Choroid plexus epithelial cell (primary cell): Measurements from ENCODE around the gene CYP26C1.

Source experiments
- DNase-seq: peaks from one replicate; pipeline ENCODE4 v3.0.0-alpha.2; 2010; ENCODE audit warnings: low read depth
- H3K4me3 ChIP-seq: 2 replicates; pipeline ENCODE4 v1.5.1; 2011; ENCODE audit warnings: low read depth, mild to moderate bottlenecking, control low read depth, low read length, moderate library complexity
- TF ChIP-seq, protein P1 (sequence below): conservative IDR thresholded peaks from 2 replicates; pipeline ENCODE4 v1.5.1; 2011; ENCODE audit warnings: low read depth, mild to moderate bottlenecking, control low read depth, inconsistent platforms, low read length, moderate library complexity

CYP26C1 gene

GRCh38 chr10:93064874-93065660, 4.5 kb downstream of the CYP26C1 start:
- TF ChIP-seq, protein P1, sequence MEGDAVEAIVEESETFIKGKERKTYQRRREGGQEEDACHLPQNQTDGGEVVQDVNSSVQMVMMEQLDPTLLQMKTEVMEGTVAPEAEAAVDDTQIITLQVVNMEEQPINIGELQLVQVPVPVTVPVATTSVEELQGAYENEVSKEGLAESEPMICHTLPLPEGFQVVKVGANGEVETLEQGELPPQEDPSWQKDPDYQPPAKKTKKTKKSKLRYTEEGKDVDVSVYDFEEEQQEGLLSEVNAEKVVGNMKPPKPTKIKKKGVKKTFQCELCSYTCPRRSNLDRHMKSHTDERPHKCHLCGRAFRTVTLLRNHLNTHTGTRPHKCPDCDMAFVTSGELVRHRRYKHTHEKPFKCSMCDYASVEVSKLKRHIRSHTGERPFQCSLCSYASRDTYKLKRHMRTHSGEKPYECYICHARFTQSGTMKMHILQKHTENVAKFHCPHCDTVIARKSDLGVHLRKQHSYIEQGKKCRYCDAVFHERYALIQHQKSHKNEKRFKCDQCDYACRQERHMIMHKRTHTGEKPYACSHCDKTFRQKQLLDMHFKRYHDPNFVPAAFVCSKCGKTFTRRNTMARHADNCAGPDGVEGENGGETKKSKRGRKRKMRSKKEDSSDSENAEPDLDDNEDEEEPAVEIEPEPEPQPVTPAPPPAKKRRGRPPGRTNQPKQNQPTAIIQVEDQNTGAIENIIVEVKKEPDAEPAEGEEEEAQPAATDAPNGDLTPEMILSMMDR: no peak
- DNase-seq: no peak
- H3K4me3 ChIP-seq: no peak overlapping the region

DNA sequence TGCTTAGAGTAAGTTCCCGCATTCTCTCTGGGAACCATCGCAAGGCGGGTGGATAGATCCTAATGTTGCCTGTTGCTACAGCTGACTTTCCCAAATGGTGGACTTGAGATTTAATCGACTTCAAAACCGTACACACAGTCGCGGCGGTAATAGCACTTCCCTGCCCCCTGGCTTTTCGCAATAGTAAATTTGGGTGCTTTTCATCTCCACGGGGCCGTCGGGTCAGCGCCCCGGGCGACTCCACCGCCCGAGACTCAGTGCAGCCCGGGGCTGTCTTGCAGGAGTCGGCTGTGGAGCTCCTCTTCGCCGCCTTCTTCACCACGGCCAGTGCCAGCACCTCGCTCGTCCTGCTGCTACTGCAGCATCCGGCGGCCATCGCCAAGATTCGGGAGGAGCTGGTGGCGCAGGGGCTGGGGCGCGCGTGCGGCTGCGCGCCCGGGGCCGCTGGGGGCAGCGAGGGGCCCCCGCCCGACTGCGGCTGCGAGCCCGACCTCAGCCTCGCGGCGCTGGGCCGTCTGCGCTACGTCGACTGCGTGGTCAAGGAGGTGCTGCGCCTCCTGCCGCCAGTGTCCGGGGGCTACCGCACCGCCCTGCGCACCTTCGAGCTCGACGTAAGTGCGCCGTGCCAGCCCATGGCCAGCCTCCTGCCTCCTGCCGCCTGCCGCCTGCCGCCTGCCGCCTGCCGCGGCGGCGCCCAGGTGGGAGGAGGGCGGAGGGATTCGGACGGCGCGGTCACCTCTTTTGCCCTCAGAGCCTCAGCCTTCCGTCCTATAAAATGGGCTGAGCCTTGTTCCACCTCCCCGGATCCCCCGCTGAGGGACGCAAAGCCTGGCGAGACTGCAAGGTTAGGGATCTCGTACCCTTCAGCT, 5.3 kb downstream of the CYP26C1 start:
- H3K4me3 ChIP-seq: no peak overlapping the region
- no peak for DNase-seq
- TF ChIP-seq, protein P1: no peak

- no peak overlapping the region for H3K4me3 ChIP-seq
- TF ChIP-seq, protein P1: no peak
- no peak for DNase-seq
Observed at GRCh38 chr10:93066544-93066913, 5.9 kb downstream of the CYP26C1 start.

DNA sequence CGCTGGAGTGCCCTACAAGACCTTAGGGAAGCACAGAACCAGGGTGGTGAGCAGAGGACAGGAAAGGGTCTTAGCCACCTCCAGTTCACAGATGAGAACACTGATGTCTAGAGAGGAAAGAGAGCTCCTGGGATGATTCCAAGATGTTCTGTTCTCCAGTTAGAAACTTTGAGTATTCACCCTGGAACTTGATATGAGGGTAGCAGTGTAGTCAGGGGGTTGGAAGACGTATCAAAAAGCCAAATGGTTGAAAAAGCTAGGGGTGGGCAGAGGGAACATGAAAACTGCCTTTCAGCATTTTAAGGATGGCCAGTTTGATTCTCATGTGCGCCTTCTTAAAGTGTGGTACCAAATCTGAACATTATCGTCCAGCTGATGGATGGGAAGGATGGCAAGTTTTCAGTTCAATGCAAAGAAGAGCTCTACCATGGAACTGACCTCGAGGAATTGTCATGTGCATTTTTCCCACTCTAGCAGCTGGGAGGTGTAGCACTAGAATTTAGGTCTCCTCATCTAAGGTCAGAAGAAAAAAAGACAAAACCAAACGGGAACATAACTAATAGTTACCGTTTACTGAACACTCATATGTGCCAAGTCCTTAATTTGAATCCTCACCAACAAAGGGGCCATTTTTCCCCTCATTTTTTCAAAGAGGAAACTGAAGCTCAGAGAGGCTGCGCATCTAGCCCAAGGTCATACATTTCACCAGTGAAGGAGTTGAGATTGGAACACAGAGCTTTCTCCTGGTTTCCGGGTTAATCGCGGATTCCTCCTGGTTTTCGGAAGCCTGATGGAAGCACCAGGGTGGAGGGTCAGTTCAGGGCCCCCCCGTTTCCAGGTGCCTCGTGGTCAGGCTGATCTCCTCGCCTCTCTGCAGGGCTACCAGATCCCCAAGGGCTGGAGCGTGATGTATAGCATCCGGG, 7.1 kb downstream of the CYP26C1 start:
- no peak overlapping the region for H3K4me3 ChIP-seq
- TF ChIP-seq, protein P1: no peak
- no peak for DNase-seq

DNA sequence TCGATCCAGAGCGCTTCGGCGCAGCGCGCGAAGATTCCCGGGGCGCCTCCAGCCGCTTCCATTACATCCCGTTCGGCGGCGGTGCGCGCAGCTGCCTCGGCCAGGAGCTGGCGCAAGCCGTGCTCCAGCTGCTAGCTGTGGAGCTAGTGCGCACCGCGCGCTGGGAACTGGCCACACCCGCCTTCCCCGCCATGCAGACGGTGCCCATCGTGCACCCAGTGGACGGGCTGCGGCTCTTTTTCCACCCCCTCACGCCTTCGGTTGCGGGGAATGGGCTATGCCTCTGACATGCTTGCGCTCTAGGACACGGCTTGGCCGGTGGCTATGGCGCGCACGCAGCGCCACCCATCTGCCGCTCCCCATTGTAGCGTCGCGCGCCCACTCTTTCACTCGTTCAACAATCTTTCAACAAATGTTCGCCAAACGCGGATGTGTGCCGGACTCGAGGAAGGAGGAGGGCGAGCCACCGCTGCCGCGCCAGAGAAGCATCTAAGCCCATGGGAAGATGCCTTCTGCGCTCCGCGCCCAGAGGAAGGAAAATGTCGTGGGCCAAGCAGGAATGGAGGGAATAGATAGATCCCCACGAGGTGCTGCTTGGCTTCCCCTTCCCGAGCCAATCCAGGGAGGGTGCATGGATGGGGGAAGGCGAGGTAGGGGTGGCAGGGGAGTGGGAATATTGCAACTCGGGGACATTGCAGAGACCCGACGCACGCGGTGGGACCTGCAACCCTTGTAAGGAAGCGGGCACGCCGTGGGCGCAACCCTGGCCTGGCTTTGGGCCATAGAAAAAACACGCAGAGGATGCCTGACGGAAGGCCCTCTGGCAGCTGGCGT, 8.0 kb downstream of the CYP26C1 start:
- no peak overlapping the region for H3K4me3 ChIP-seq
- TF ChIP-seq, protein P1: peak; percentile 7
- DNase-seq: peak; percentile 48

DNA sequence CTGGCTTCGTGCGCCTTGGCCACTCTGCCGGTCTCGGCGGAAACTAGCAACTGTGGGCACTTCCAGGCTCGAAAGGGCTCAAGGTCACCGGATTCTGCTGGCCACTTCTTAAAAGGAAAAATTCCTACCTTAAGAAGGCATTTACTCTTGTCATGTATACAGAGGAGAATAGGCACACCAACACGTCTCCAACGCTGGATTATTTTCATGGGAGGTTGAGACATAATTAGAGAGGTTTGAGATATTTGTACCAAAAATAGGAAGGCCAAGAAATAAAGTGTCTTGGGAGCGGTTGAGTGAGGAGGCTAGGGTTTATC, 8.6 kb downstream of the CYP26C1 start:
- DNase-seq: no peak
- TF ChIP-seq, protein P1: no peak
- no peak overlapping the region for H3K4me3 ChIP-seq
